Esophagus muscularis mucosa (tissue), 4 donors: ENCODE measurements around the gene ZSCAN2. TPM values are rescaled to one million over a fixed set of nuclear protein-coding genes. Genes with fewer than 3 reads are reported as not detected.
A peak's percentile ranks its signal among the peaks of the same experiment; 100 is the strongest.
"Not testable (repeated sequence)": the region's sequence is repeated elsewhere in the genome, so short reads cannot be mapped to it uniquely, and the experiment has no call there.

Experiments used
- DNase-seq: peaks from one replicate; pipeline ENCODE4 v3.0.0-alpha.2; 2017; ENCODE audit errors: extremely low spot score
- H3K27ac ChIP-seq, 4 donors: fragments of 200-600 bp; sonication (generic); replicated peaks in 1 of 4; 1 replicate in 3 of 4; 2 replicates in 1 of 4; pipeline ENCODE4 v1.5.1; 2016 to 2019; ENCODE audit warnings: mild to moderate bottlenecking in 1 of 4
- H3K27me3 ChIP-seq, 4 donors: fragments of 200-600 bp; sonication (generic); one replicate each; pipeline versions ENCODE4 v1.5.1 to v1.6.0; 2016 to 2019
- H3K36me3 ChIP-seq, 4 donors: fragments of 200-600 bp; sonication (generic); one replicate each; pipeline ENCODE4 v1.5.1; 2016 to 2019
- H3K4me1 ChIP-seq, 4 donors: fragments of 200-600 bp; sonication (generic); one replicate each; pipeline ENCODE4 v1.5.1; 2016 to 2019
- H3K4me3 ChIP-seq, 4 donors: fragments of 200-600 bp; sonication (generic); 1 replicate in 2 of 4; 2 replicates in 2 of 4; pipeline ENCODE4 v1.5.1; 2016 to 2019; ENCODE audit warnings: mild to moderate bottlenecking in 4 of 4, moderate library complexity in 1 of 4
- H3K9me3 ChIP-seq, 4 donors: fragments of 200-600 bp; sonication (generic); 1 replicate in 3 of 4; 2 replicates in 1 of 4; pipeline ENCODE4 v1.5.1; 2016 to 2019
- CTCF ChIP-seq, 3 experiments: fragments of 200-600 bp in 2 of 3; fragments of 450-650 bp in 1 of 3; sonication (generic) in 2 of 3; IDR thresholded peaks; one replicate each; pipeline ENCODE4 v1.5.1; 2017 to 2019; ENCODE audit warnings: antibody characterized with exemption in 3 of 3, mild to moderate bottlenecking in 2 of 3, moderate library complexity in 1 of 3
- EP300 ChIP-seq: sonication (generic); formaldehyde crosslinking; IDR thresholded peaks from one replicate; pipeline ENCODE4 v1.6.1; 2017; ENCODE audit warnings: antibody characterized with exemption
- POLR2A ChIP-seq: fragments of 450-650 bp; IDR thresholded peaks from one replicate; pipeline ENCODE4 v1.6.1; 2017; ENCODE audit warnings: antibody characterized with exemption, moderate library complexity, mild to moderate bottlenecking, low read depth
- POLR2AphosphoS5 ChIP-seq, 2 donors: sonication (generic); formaldehyde crosslinking; IDR thresholded peaks; one replicate each; pipeline ENCODE4 v1.6.1; 2017; ENCODE audit warnings: antibody characterized with exemption in 2 of 2
- WGBS: methylation state at CpG from one replicate; pipeline ENCODE4 v1.1.5; 2018; 5-methylcytosine and 5-hydroxymethylcytosine counted together
- intact Hi-C: fragments of 100-400 bp; cut with DNase I; formaldehyde crosslinking; loops from one replicate; pipeline ENCODE4 v1.15.1; 2023
- total RNA-seq, 4 donors: library from RNA; depleted of rRNA; stranded (reverse); fragments of >200 nt; gene quantifications; one replicate each; pipeline versions ENCODE4 v1.1.0 to v1.2.1, GENCODE V29; 2016

Gene ZSCAN2
- total RNA-seq, 4 donors from 2014 or later = 4.6 to 9.5 (median 7.7) TPM

DNA sequence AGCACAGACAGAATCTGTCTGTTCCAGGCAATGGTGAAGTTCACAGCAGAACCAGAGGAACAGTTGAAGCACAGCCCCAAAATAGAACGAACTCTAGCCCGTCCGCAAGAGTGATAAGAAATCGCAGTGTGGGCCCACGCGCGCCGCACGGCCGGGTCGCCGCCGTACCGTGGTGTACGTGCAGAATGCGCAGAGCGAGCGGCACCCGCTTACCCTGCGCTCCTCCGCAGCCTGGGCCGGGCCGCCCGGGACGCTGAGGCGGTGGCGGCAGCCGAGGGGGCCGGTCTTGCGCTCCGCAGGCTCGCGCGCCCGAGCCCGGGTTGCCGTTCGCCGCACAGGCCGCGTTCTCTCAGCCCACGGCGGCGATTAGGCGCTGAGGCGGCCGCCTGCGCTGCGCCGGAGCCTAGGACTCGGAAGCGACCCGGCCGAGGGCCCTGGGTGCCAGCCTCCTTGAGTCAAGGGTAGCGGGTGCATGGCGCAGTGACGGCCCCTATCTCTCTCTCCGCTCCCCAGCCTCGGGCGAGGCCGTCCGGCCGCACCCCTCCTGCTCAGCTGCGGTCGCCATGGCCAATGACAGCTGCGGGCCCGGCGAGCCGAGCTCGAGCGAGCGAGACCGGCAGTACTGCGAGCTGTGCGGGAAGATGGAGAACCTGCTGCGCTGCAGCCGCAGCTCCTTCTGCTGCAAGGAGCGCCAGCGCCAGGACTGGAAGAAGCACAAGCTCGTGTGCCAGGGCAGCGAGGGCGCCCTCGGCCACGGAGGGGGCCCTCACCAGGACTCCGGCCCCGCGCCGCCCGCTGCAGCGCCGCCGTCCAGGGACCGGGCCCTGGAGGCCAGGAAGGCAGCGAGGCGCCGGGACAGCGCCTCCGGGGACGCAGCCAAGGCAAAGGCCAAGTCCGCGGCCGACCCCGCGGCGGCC is 32.8 kb downstream of the ZSCAN2 start:
- peak overlapping the region; percentile 66 to 81 (median 76) for H3K4me3 ChIP-seq
- no peaks in the 10 kb centered on the region for H3K27me3 ChIP-seq
- TF ChIP-seq POLR2A (no peak), POLR2AphosphoS5 (IDR thresholded peaks at IDR 0.05) (peak; percentile 21 to 42)
- intact Hi-C loops = no loop called here
- H3K36me3 ChIP-seq = peaks cover 10 to 25% (median 18%) of the 10 kb centered on the region in 4 donors
- WGBS = under 1% methylated on average over 61 of the region's 105 CpGs
- DNase-seq = peak; percentile 93
- peaks cover 34 to 53% (median 48%) of the 10 kb centered on the region in 4 donors for H3K4me1 ChIP-seq
- H3K27ac ChIP-seq = peak overlapping the region; percentile 90 to 97 (median 94)
- H3K9me3 ChIP-seq = no peaks in the 10 kb centered on the region

DNA sequence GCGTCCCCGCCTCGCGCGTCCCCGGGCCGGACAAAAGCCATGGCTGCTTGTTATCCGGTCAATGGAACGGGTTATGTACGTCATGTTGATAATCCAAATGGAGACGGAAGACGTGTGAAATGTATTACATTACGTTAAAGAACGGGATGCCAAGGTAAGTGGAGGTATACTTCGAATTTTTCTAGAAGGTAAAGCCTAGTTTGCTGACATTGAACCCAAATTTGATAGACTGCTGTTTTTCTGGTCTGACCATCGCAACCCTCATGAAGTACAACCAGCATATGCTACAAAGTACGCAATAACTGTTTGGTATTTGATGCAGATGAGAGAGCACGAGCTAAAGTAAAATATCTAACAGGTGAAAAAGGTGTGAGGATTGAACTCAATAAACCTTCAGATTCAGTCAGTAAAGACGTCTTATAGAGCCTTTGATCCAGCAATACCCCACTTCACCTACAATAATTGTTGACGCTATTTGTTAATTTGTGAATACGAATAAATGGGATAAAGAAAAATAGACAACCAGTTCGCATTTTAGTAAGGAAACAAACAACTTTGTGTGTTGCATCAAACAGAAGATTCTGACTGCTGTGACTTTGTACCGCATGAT is 33.5 kb downstream of the ZSCAN2 start:
- intact Hi-C loops = no loop called here
- H3K4me1 ChIP-seq = peaks cover 34 to 53% (median 48%) of the 10 kb centered on the region in 4 donors
- no peaks in the 10 kb centered on the region for H3K9me3 ChIP-seq
- no peaks in the 10 kb centered on the region for H3K27me3 ChIP-seq
- TF ChIP-seq CTCF (IDR thresholded peaks at IDR 0.05) = no peak
- TF ChIP-seq EP300 = no peak
- TF ChIP-seq POLR2AphosphoS5 (IDR thresholded peaks at IDR 0.05) = no peak
- TF ChIP-seq POLR2A = no peak
- WGBS = 38% methylated on average over 17 of the region's 23 CpGs
- H3K4me3 ChIP-seq = peak overlapping the region; percentile 66 to 81 (median 76)
- peaks cover 10 to 33% (median 26%) of the 10 kb centered on the region in 4 donors for H3K36me3 ChIP-seq
- no peak for DNase-seq
- peak overlapping the region; percentile 90 to 97 (median 94) for H3K27ac ChIP-seq

DNA sequence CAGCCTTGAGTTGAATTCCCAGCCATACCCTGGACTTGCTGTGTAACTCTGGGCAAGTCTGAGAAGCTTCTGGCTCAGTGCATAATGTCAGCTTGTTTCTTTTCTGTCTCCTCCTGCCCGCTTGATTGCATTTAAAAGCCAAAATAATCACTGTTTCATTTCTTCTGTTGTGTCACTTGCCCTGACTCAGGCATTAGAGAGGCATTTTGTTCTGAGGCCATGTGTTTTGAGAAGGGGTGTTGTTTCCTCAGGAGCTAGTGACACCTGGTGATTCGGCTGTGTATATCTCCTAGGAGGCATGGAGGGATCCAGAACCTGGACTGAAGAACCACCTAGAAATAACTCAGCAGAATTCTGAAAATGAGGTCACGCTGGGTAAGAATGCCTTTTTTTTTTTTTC is 37.3 kb downstream of the ZSCAN2 start:
- 70% methylated on average over 3 of the region's 3 CpGs for WGBS
- no peak overlapping the region for H3K27ac ChIP-seq

DNA sequence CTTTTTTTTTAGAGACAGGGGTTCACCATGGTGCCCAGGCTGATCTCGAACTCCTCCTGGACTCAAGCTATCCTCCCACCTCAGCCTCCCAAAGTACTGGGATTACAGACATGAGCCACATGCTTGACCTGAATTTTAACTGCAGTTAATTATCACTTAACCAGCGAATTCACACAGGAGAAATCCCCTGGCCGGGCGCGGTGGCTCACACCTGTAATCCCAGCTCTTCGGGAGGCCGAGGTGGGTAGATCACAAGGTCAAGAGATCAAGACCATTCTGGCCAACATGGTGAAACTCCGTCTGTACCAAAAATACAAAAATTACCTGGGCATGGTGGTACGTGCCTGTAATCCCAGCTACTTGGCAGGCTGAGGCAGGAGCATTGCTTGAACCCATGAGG is 41.1 kb downstream of the ZSCAN2 start:
- H3K27ac ChIP-seq, DNase-seq, intact Hi-C loops, H3K27me3 ChIP-seq, H3K4me1 ChIP-seq, H3K4me3 ChIP-seq, H3K9me3 ChIP-seq: not testable (repeated sequence)
- H3K36me3 ChIP-seq = peaks cover 50 to 99% (median 94%) of the 10 kb centered on the region in 4 donors
- 90% methylated on average over 9 of the region's 9 CpGs for WGBS

More for the DNA sequence above, 37.3 kb downstream of the ZSCAN2 start:
- Histone ChIP-seq H3K36me3 (peaks cover 29 to 70% (median 63%) of the 10 kb centered on the region in 4 donors), H3K9me3 (no peaks in the 10 kb centered on the region), H3K4me3 (no peak overlapping the region), H3K27me3 (no peaks in the 10 kb centered on the region), H3K4me1 (peaks cover 15 to 27% (median 22%) of the 10 kb centered on the region in 4 donors)
- DNase-seq = no peak
- no peak for TF ChIP-seq CTCF (IDR thresholded peaks at IDR 0.05)
- no peak for TF ChIP-seq POLR2AphosphoS5 (IDR thresholded peaks at IDR 0.05)
- TF ChIP-seq POLR2A = no peak
- no peak for TF ChIP-seq EP300
- intact Hi-C loops = no loop called here

DNA sequence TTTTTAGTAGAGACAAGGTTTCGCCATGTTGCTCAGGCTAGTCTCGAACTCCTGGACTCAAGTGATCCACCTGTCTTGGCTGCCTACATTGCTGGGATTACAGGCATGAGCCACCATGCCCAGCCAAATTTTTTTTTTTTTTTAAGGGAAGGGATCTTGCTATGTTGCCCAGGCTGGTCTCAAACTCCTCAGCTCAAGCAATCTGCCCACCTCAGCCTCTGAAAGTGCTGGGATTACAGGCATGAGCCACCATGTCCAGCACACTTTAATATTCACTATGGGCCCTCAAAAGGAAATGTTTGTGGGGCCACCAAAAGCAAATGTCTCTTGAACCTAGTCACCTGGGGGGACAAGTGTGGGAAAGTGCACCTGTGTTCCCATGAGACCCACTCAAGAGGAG is 41.8 kb downstream of the ZSCAN2 start:
- H3K27me3 ChIP-seq, H3K4me1 ChIP-seq, H3K27ac ChIP-seq, DNase-seq, H3K9me3 ChIP-seq, H3K4me3 ChIP-seq, intact Hi-C loops: not testable (repeated sequence)
- peaks cover 50 to 100% (median 97%) of the 10 kb centered on the region in 4 donors for H3K36me3 ChIP-seq
- WGBS = 50% methylated on average over 2 of the region's 2 CpGs

GRCh38 chr15:84643838-84644237 is 43.0 kb downstream of the ZSCAN2 start:
- Histone ChIP-seq H3K27ac (no peak overlapping the region), H3K4me3 (no peak overlapping the region), H3K4me1 (peaks cover 0 to 4% (median 0%) of the 10 kb centered on the region in 4 donors), H3K9me3 (no peaks in the 10 kb centered on the region), H3K27me3 (no peaks in the 10 kb centered on the region), H3K36me3 (peaks cover 56 to 100% (median 98%) of the 10 kb centered on the region in 4 donors)
- TF ChIP-seq POLR2A (no peak), POLR2AphosphoS5 (IDR thresholded peaks at IDR 0.05) (no peak), CTCF (IDR thresholded peaks at IDR 0.05) (no peak), EP300 (no peak)
- intact Hi-C loops = no loop called here
- 90% methylated on average over 6 of the region's 6 CpGs for WGBS
- DNase-seq = no peak
